SJCRH30 (cell line): ENCODE measurements around the gene PLCXD1. TPM values are rescaled to one million over a fixed set of nuclear protein-coding genes. Genes with fewer than 3 reads are reported as not detected.
"Not testable (repeated sequence)": the region's sequence is repeated elsewhere in the genome, so short reads cannot be mapped to it uniquely, and the experiment has no call there.

Experiments used
- DNase-seq, 2 experiments: peaks; one replicate each; pipeline ENCODE4 v3.0.0-alpha.2; 2015 to 2020
- H3K27ac ChIP-seq: fragments of 250-450 bp; sonication (Bioruptor Pico); 2 replicates; pipeline ENCODE4 v1.5.1; 2020; ENCODE audit warnings: mild to moderate bottlenecking, moderate library complexity
- H3K27me3 ChIP-seq: fragments of 250-450 bp; sonication (Bioruptor Pico); 2 replicates; pipeline ENCODE4 v1.5.1; 2020; ENCODE audit warnings: mild to moderate bottlenecking, moderate library complexity
- H3K36me3 ChIP-seq: fragments of 250-450 bp; sonication (Bioruptor Pico); 2 replicates; pipeline ENCODE4 v1.5.1; 2020; ENCODE audit warnings: mild to moderate bottlenecking, moderate library complexity
- H3K4me1 ChIP-seq: fragments of 250-450 bp; sonication (Bioruptor Pico); 2 replicates; pipeline ENCODE4 v1.5.1; 2020; ENCODE audit warnings: mild to moderate bottlenecking, moderate library complexity
- H3K4me3 ChIP-seq: fragments of 250-450 bp; sonication (Bioruptor Pico); 2 replicates; pipeline ENCODE4 v1.5.1; 2020; ENCODE audit warnings: mild to moderate bottlenecking, moderate library complexity
- H3K9me3 ChIP-seq: fragments of 250-450 bp; sonication (Bioruptor Pico); replicated peaks from 2 replicates; pipeline ENCODE4 v1.5.1; 2020; ENCODE audit warnings: mild to moderate bottlenecking, moderate library complexity
- total RNA-seq: library from RNA; depleted of rRNA; stranded (reverse); fragments of >200 nt; shearing (Covaris generic); gene quantifications from 2 replicates; pipeline ENCODE4 v1.2.3, GENCODE V29; 2014

The PLCXD1 gene
- total RNA-seq, 1 experiment from 2014 or later: 16.0 TPM

- H3K36me3 ChIP-seq: peaks cover 23% of the 10 kb centered on the region
- no peak for DNase-seq
- no peak overlapping the region for H3K27ac ChIP-seq
- no peaks in the 10 kb centered on the region for H3K4me1 ChIP-seq
- no peak overlapping the region for H3K4me3 ChIP-seq
- H3K9me3 ChIP-seq: no peaks in the 10 kb centered on the region
- H3K27me3 ChIP-seq: no peaks in the 10 kb centered on the region
Observed at GRCh38 chrX:340641-341423, 59.7 kb downstream of the PLCXD1 start.

DNA sequence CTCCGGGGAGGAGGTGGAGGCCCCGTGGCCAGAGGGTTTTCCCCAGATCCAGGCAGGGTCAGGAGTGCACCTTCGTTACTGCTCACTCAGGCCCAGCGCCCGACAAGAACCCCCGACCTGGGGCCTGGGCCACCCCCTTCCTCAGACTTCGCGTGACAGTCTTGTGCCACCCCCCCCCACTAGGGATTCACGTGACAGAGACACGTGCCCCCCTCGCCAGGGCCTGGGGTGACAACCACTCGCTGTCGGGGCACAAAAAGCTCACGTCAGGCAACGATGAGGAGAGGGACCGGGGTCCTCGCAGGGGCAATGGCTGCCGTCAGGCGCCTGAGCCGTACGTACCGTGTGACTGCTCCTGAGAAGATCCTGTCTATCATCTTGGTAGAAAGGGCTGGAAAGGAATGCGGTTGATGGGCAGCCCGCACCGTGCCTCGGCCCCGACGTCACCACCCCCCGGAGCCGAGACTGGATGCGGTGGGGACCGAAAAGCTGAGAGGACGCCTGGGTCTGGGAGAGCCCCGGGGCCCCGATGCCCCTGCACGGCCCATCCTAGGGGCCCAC, 60.4 kb downstream of the PLCXD1 start:
- no peaks in the 10 kb centered on the region for H3K27me3 ChIP-seq
- H3K9me3 ChIP-seq: no peaks in the 10 kb centered on the region
- peaks cover 23% of the 10 kb centered on the region for H3K36me3 ChIP-seq
- H3K4me1 ChIP-seq: no peaks in the 10 kb centered on the region
- DNase-seq: no peak
- H3K4me3 ChIP-seq: no peak overlapping the region
- H3K27ac ChIP-seq: no peak overlapping the region

- no peaks in the 10 kb centered on the region for H3K9me3 ChIP-seq
- no peaks in the 10 kb centered on the region for H3K27me3 ChIP-seq
- peaks cover 10% of the 10 kb centered on the region; the same call in 1 of the 2 replicates for H3K36me3 ChIP-seq
- H3K27ac ChIP-seq: no peak overlapping the region
- H3K4me3 ChIP-seq: no peak overlapping the region
- no peaks in the 10 kb centered on the region for H3K4me1 ChIP-seq
- no peak for DNase-seq
Observed at GRCh38 chrX:344371-344901, 63.3 kb downstream of the PLCXD1 start.

- H3K9me3 ChIP-seq: no peaks in the 10 kb centered on the region
- no peak for DNase-seq
- H3K27ac ChIP-seq: no peak overlapping the region
- H3K36me3 ChIP-seq: peaks cover 12% of the 10 kb centered on the region; the same call in 1 of the 2 replicates
- H3K4me3 ChIP-seq: no peak overlapping the region
- H3K4me1 ChIP-seq: no peaks in the 10 kb centered on the region
- no peaks in the 10 kb centered on the region for H3K27me3 ChIP-seq
Observed at GRCh38 chrX:345020-345925, 64.1 kb downstream of the PLCXD1 start.

DNA sequence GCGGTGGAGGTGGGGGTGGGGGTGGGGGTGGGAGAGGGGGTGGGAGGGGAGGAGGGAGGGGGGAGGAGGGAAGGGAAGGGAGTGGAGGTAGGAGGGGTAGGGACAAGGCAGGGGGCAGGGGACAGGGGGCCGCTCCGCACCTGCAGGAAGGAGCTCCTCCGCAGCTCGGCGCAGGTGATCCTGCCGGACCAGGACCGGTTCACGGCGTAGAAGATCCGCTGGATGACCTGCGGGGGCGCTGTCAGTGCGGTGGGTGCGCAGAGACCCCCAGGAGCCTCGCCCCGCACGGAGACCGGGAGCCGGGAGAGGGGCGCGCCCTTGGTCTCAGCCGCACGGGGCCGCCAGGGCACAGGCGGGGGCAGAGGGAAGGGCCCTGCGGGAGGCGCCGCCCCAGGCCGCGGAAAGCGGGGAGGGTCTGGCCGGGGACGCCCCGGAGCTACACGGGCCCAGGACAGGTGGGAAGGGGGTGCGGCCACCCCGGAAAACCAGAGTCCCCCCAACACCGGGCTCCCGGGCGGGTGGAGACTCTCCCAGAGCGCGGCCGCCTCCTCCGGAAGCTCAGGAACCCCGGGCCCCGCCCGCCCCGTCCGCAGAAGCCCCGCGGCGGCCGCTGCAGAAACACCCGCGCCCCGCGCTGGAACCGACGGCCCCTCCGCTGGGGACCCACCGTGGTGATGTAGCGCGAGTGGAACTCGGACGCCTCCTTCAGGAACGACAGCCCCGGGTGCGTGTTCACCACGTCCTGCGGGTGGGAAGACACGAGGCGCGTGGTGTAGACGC, 65.0 kb downstream of the PLCXD1 start:
- H3K36me3 ChIP-seq: peaks cover 12% of the 10 kb centered on the region; the same call in 1 of the 2 replicates
- no peak for DNase-seq
- H3K9me3 ChIP-seq: no peaks in the 10 kb centered on the region

DNA sequence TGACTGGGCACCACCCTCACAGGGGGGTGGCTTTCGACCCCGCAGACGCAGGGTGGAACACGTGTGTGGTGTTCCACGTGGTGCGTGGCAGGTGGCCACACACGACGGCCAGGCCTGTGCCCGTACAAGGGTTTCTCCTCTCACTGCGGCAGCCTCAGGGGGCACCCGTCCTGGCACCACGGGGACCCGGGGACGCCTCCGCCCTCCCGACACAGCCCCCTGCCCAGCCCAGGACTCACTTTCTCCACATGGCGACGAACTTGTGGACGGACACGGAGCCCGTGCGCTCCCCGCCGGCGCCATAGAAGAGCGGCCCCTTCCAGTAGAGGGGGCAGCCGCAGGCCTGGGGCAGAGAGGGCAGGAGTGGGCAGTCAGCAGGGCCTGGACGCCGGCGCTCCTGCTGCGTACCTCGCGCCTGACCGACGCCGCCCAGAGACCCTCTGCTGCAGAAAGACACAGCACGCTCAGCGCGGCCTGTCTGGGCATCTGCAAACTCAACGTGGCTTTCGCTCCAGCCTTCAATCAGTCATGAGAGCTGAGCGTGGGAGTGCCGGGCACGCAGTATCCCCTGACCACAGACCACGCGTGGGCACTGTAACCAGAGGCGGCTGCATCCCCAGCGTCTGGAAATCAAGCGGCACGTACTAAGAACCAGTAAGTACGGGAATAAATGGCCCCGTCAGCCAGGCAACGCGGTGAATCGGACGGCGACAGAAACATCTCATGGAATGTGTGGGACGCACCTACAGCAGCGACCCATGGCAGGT, 66.4 kb downstream of the PLCXD1 start:
- H3K4me1 ChIP-seq: no peaks in the 10 kb centered on the region
- no peak overlapping the region for H3K4me3 ChIP-seq
- DNase-seq: no peak
- H3K27ac ChIP-seq: no peak overlapping the region
- peaks cover 16% of the 10 kb centered on the region for H3K36me3 ChIP-seq
- no peaks in the 10 kb centered on the region for H3K9me3 ChIP-seq
- no peaks in the 10 kb centered on the region for H3K27me3 ChIP-seq

More for the DNA sequence above, 65.0 kb downstream of the PLCXD1 start:
- Histone ChIP-seq H3K27ac (no peak overlapping the region), H3K4me3 (no peak overlapping the region), H3K4me1 (no peaks in the 10 kb centered on the region), H3K27me3 (no peaks in the 10 kb centered on the region)

GRCh38 chrX:348461-349117, 67.4 kb downstream of the PLCXD1 start:
- Histone ChIP-seq H3K9me3 (no peaks in the 10 kb centered on the region), H3K27ac (no peak overlapping the region), H3K27me3 (no peaks in the 10 kb centered on the region), H3K36me3 (peaks cover 16% of the 10 kb centered on the region), H3K4me1 (no peaks in the 10 kb centered on the region), H3K4me3 (no peak overlapping the region)
- no peak for DNase-seq

- Histone ChIP-seq H3K36me3 (peaks cover 16% of the 10 kb centered on the region), H3K27me3 (no peaks in the 10 kb centered on the region), H3K4me3 (no peak overlapping the region), H3K9me3 (no peaks in the 10 kb centered on the region), H3K4me1 (no peaks in the 10 kb centered on the region), H3K27ac (no peak overlapping the region)
- no peak for DNase-seq
Observed at GRCh38 chrX:349196-349595, 68.0 kb downstream of the PLCXD1 start.

DNA sequence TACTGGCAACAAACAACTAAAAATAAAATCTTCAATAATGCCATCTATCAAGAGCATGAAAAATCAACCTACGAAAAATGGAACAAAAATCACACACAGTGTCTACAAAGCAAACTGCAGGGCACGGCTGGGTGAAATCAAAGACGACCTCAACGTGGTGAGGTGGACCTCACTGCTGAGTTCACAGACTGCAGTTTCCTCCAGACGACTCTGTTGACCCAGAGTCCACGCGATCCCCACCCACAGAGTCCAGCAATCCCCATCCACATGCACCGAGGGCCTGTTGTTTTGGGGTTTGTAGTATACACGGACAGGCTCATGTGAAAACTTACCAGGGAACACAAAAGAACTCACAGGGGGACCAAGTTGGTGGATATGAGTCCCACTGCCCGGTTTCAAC, 68.5 kb downstream of the PLCXD1 start:
- Histone ChIP-seq H3K27ac (no peak overlapping the region), H3K4me1 (no peaks in the 10 kb centered on the region), H3K9me3 (no peaks in the 10 kb centered on the region), H3K27me3 (no peaks in the 10 kb centered on the region), H3K4me3 (no peak overlapping the region), H3K36me3 (peaks cover 12% of the 10 kb centered on the region)
- no peak for DNase-seq

- H3K4me3 ChIP-seq: no peak overlapping the region
- peaks cover 7% of the 10 kb centered on the region for H3K36me3 ChIP-seq
- H3K4me1 ChIP-seq: no peaks in the 10 kb centered on the region
- no peak overlapping the region for H3K27ac ChIP-seq
- no peak for DNase-seq
- H3K27me3 ChIP-seq: no peaks in the 10 kb centered on the region
- no peaks in the 10 kb centered on the region for H3K9me3 ChIP-seq
Observed at GRCh38 chrX:350148-350533, 69.0 kb downstream of the PLCXD1 start.

- DNase-seq: no peak
- Histone ChIP-seq H3K4me1 (no peaks in the 10 kb centered on the region), H3K4me3 (no peak overlapping the region), H3K36me3 (peaks cover 7% of the 10 kb centered on the region), H3K27ac (no peak overlapping the region), H3K9me3 (no peaks in the 10 kb centered on the region), H3K27me3 (no peaks in the 10 kb centered on the region)
Observed at GRCh38 chrX:350534-351323, 69.5 kb downstream of the PLCXD1 start.

GRCh38 chrX:351324-351641, 70.1 kb downstream of the PLCXD1 start:
- H3K27ac ChIP-seq, H3K4me1 ChIP-seq, H3K36me3 ChIP-seq, DNase-seq, H3K9me3 ChIP-seq, H3K4me3 ChIP-seq, H3K27me3 ChIP-seq: not testable (repeated sequence)

DNA sequence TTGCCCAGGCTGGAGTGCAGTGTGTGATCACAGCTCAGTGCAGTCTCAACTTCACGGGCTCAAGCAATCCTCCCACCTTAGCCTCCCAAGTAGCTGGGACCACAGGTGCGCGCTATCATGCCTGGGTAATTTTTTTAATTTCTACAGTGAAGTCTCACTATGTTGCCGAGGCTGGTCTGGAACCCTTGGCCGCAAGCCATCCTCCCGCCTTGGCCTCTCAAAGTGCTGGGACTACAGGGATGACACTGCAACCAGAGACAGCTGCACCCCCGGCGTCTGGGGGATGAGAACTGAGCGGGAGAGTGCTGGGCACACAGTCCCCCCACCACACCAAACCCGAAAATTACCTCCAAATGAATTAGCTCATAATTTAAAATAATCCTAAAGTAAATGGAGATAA, 70.6 kb downstream of the PLCXD1 start:
- no peak overlapping the region for H3K4me3 ChIP-seq
- no peak overlapping the region for H3K27ac ChIP-seq
- no peaks in the 10 kb centered on the region for H3K9me3 ChIP-seq
- DNase-seq: no peak
- no peaks in the 10 kb centered on the region for H3K27me3 ChIP-seq
- peaks cover 7% of the 10 kb centered on the region for H3K36me3 ChIP-seq
- no peaks in the 10 kb centered on the region for H3K4me1 ChIP-seq
